ENCODE data around the gene ENAH.

Gene ENAH

GRCh38 chr1:225559902-225560301, 93.0 kb downstream of the ENAH start:
- DNase-seq (ENCODE audit: low read depth): no peak

DNA sequence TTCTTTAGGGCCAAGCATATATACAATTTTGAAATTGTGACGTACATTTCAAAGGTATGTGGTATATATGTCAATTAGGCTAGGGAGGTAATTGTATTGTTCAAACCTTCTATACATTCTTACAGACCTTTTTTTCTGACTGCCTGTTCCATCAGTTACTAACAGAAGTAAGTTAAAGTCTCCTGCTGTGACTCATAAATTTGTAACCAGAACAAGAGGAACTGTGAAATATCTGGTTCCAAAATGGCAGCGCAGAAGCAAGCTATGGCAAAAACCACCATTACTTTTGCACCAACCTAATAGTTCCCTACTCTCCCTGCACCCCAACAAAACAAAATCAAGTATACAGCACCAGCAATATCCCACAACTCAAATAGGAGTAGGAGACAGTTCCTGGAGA, 93.6 kb downstream of the ENAH start:
- no peak for DNase-seq (ENCODE audit: low read depth)

DNA sequence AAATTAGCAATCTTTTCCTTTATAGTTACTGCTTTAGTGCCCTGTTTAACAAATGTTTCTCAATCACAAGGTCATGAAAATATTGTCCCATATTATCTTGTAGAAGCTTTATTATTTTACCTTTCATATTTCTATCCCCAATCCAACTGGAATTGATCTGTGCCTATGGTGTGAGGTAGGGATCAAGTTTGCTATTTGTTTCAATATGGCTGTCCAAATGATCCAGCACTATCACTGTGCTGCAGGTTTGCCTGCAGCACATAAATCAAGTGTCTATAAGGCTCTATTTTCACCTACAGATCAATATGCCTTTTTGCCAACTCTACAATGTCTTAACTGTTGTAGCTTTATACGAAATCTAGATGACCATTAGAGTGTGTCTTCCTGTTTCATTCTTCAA, 96.2 kb downstream of the ENAH start:
- DNase-seq (ENCODE audit: low read depth): no peak

DNA sequence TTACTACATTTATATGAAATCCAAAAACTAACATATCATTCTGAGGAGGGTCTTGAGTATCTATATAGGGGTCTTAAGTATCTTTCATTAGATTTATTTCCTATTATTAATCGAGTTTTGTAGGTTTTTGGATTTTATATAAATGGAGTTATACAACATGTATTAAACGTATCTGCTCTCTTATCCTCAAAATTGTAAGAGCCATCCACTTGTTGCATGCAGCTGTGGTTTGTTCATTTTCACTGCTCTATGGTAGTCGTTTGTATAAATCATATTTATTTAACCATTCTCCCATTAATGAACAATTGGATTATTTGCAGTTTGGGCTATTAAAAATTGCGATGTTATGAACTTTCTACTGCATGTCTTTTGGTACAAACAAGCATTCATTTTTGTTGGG, 97.1 kb downstream of the ENAH start:
- no peak for DNase-seq (ENCODE audit: low read depth)

DNA sequence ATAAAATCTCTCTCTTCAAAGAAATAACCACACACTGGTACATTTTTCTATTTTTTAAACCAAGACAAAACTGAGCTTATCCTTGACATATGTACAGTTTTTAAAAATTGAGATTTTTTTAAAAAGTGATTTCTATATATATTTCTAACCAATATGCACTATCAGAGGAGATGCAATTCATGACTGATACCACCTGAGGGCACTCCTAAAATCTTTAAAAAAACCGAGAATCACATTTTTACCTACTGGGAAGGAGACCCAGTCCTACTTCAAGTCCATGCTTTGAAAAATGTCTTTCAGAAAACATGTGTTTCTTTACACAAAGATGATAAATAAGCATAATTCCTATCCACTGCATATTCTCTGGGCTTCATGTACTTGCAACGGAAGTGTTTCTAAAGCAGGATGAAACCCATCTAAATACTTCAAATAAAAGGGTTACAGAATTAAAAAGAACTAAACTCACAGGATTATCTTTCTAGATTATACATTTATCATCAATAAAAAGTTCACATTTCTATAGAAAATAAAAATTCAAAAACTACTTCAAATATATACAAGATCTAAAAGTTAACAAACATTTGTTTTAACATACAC, 98.6 kb downstream of the ENAH start:
- DNase-seq (ENCODE audit: low read depth): no peak

- no peak for DNase-seq (ENCODE audit: low read depth)
Measured at GRCh38 chr1:225549821-225550220, 103.1 kb downstream of the ENAH start.

DNA sequence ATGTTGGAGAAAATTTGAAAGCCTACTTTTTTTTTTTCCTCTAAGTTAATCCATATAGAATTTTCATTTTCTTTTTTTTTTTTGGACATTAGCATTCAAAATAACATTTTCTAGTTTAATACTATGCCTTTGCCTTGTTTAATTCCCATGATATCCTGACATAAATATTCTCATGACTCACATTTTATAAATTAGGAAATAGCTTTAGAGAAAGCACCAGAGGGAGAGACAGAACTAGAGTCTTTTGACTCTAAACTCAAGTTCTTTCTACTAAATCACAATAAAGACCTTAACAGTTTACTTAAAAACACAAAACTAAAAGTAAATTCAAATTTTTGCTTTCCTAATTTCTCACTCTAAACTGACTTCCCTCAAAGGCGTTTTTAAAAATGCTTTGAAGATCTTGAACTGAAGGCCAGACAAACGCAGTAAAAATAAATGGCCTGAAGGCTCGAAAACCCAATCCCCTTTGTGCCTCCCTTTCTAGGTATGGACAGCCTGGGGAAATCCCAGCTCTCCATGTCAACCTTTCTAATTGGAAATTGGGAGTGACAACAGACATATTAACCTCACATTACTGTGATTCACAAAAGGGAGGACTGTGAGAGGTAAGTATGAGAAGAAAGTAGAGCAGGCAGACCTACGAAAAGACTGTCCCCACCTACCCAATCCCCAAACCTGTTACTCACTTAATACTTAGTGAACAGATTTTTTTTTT, 104.6 kb downstream of the ENAH start:
- no peak for DNase-seq (ENCODE audit: low read depth)

GRCh38 chr1:225545649-225546048, 107.3 kb downstream of the ENAH start:
- no peak for DNase-seq (ENCODE audit: low read depth)

GRCh38 chr1:225544924-225545323, 108.0 kb downstream of the ENAH start:
- DNase-seq (ENCODE audit: low read depth): no peak

- DNase-seq (ENCODE audit: low read depth): no peak
Measured at GRCh38 chr1:225544263-225544662, 108.7 kb downstream of the ENAH start.

DNA sequence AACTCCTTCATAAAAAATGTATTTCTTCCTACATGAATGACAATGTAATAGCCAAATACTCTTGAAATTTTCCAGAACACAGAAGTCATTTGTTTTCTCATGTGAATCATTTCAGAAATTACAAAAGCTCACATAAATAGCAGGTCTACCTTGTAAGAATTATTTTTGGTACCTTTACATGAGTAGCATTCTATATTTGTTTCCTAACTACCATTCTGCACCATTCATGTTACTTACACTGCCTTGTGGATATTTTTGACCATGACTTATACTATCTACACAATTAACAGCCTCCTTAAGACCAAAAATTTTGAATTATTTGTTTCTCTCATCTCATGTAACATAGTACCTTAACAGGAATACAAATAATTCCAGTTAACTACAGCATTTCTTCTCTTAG, 109.6 kb downstream of the ENAH start:
- DNase-seq (ENCODE audit: low read depth): no peak

GRCh38 chr1:225541383-225541782, 111.5 kb downstream of the ENAH start:
- no peak for DNase-seq (ENCODE audit: low read depth)

GRCh38 chr1:225539575-225539974, 113.3 kb downstream of the ENAH start:
- DNase-seq (ENCODE audit: low read depth): no peak

- no peak for DNase-seq (ENCODE audit: low read depth)
Measured at GRCh38 chr1:225539069-225539468, 113.9 kb downstream of the ENAH start.

- DNase-seq (ENCODE audit: low read depth): no peak
Measured at GRCh38 chr1:225537554-225538251, 115.2 kb downstream of the ENAH start.

GRCh38 chr1:225535280-225535679, 117.6 kb downstream of the ENAH start:
- no peak for DNase-seq (ENCODE audit: low read depth)

GRCh38 chr1:225534772-225535171, 118.2 kb downstream of the ENAH start:
- no peak for DNase-seq (ENCODE audit: low read depth)

DNA sequence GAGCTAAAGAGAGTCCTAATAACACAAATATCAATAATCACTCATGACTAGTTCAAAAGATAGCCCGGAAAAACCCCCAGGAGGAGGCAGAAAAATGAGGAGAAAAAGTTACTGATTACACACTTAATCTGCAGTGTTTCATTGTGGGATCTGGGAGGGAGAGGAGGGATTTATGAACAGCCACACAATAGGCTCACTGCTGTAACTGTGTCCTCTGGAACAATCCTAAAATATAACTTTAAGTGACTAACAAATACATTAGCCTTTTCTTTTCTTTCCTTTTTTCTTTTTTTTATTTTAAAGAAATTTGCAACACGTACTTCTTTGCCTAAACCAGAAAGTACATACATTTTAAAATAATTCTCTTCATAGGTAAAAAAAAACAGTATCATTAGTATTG, 118.8 kb downstream of the ENAH start:
- DNase-seq (ENCODE audit: low read depth): no peak

DNA sequence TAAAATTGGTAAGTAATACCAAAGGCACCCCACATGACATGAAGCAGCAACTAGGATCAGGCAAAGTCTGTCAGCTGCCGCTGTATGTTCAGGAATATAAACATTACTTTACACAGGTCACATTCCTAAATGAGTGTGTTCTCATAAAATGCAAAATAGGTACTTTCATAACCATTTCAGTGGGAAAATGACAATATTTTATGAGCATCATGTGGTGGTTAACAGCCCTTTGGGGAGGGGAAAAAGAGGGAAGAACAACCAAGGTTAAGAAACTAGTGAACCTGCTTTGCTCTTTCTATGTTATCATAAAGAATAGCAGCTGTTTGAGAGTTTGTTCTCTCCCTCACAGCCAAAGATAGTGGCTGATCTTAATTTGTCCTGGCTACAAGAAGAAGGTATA, 119.7 kb downstream of the ENAH start:
- no peak for DNase-seq (ENCODE audit: low read depth)

- DNase-seq (ENCODE audit: low read depth): no peak
Measured at GRCh38 chr1:225532240-225532944, 120.5 kb downstream of the ENAH start.

- DNase-seq (ENCODE audit: low read depth): no peak
Measured at GRCh38 chr1:225529726-225530125, 123.2 kb downstream of the ENAH start.

- DNase-seq (ENCODE audit: low read depth): no peak
Measured at GRCh38 chr1:225527575-225527974, 125.3 kb downstream of the ENAH start.

- no peak for DNase-seq (ENCODE audit: low read depth)
Measured at GRCh38 chr1:225526878-225527277, 126.0 kb downstream of the ENAH start.

Measured in non-pigmented ciliary epithelial cell (primary cell).